SKM-1 (cell line): Measurements from ENCODE around the gene RTF2.
A peak's percentile ranks its signal among the peaks of the same experiment; 100 is the strongest.

Source experiments
- DNase-seq: peaks from one replicate; lab custom pipeline; 2025; ENCODE audit not compliant: unreplicated experiment; lab: John Stamatoyannopoulos, UW

RTF2 gene

DNA sequence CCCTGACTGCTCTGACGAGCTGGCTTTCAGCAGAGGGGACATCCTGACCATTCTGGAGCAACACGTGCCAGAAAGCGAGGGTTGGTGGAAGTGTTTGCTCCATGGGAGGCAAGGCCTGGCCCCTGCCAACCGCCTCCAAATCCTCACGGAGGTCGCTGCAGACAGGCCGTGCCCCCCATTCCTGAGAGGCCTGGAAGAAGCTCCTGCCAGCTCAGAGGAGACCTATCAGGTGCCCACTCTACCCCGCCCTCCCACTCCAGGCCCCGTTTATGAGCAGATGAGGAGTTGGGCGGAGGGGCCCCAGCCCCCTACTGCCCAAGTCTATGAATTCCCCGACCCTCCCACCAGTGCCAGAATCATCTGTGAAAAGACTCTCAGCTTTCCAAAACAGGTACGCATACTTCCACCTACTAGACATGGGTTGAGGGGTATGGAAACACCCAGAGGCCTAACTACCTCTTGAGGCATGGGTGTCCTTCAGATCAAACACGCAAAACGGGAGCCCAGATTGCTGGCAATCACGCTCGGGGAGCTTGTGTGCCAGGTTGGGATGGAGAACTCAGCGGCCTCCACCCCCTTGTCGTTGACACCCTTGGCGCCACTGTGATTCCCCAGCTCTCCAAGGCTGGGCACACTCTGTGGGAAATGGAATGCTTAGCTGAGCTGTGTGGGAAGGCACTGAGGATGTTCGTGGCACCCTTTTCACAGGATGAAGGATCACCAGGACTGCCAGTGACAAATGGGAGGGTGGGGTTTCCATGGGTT lies 31.0 kb upstream of the RTF2 start:
- no peak for DNase-seq

- DNase-seq = no peak
These were observed 30.1 kb upstream of the RTF2 start for GRCh38 chr20:56438284-56438683.

DNA sequence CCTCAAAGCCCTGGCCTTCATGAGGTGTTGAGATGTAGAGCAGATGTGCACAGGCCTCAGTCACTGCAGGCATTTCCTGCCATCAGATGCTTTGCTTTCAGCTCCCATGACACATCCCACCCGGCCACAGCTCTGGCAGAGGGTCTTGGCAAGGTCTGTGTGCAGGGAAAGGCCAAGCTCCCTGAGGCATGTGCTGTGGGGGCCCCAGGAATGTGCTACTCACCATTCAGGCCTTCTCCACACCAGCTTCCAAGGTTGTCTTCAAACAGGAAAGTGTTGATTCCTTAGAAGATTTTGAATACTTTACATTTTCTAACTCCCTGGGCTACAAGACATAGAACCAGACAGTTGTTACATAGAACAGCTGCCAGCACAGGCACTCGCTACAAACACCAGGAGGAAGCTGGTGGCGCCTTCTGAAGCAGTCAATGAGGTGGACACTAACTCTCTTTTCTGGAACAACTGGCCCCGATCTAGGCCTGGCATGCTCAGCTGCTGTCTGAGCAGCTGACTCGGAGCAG lies 28.6 kb upstream of the RTF2 start:
- no peak for DNase-seq

- no peak for DNase-seq
These were observed 27.9 kb upstream of the RTF2 start for GRCh38 chr20:56440346-56441007.

- no peak for DNase-seq
These were observed 25.8 kb upstream of the RTF2 start for GRCh38 chr20:56442389-56443365.

GRCh38 chr20:56443654-56444540 lies 24.5 kb upstream of the RTF2 start:
- no peak for DNase-seq

DNA sequence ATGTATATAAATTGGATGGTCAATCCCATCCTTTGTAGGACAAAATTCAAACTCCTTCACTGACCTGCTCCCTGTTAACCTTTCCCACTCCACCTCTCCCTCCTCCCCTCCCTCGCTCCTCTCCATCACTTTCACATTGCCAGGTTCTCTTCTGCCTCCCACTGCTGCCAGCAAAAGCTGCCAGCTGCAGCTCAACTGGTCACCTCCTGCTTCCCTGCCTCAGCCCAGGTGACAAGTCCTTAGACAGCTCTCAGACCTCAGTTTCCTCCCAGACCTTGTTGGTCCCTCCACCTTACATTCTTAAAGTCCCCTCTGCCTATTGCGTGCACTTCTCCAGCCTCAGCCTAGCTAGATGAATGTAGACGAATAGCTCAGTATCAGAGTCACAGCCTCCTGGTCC lies 23.3 kb upstream of the RTF2 start:
- no peak for DNase-seq

GRCh38 chr20:56445540-56445939 lies 22.9 kb upstream of the RTF2 start:
- DNase-seq = no peak

GRCh38 chr20:56447227-56447626 lies 21.2 kb upstream of the RTF2 start:
- DNase-seq = no peak

DNA sequence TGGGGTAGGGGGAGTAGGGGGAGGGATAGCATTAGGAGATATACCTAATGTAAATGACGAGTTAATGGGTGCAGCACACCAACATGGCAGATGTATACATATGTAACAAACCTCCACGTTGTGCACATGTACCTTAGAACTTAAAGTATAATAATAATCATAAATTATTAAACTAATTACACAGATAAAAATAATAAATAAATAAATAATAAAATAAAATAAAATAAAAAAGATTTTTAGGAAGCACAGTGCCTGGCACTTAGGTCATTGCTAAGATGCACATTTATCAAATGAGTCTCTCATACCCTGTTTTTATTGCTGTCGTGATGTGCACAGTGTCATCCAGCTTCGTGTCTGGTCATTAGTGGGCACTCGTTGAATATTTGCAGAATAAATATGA lies 19.0 kb upstream of the RTF2 start:
- no peak for DNase-seq

- DNase-seq = no peak
These were observed 17.2 kb upstream of the RTF2 start for GRCh38 chr20:56451056-56451765.

GRCh38 chr20:56453352-56453751 lies 15.1 kb upstream of the RTF2 start:
- no peak for DNase-seq

DNA sequence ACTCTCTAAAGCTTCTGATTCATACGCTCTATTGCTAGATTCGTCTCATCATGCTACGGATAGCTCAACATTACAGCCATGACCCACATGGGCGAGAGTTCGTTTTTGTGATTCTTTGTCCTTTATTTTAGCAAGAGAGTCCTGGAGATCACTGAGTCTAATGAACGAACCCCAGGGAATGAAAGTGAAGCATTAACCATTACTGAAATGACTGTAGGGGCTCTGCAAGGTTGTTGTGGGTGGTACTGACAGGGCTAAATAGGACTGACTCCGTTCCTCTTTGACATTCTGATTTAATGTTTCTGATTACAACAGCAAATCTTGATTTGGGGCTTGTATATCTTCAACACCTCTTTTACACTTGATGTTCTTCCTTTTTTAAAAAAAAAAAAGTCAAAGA lies 13.7 kb upstream of the RTF2 start:
- no peak for DNase-seq

DNA sequence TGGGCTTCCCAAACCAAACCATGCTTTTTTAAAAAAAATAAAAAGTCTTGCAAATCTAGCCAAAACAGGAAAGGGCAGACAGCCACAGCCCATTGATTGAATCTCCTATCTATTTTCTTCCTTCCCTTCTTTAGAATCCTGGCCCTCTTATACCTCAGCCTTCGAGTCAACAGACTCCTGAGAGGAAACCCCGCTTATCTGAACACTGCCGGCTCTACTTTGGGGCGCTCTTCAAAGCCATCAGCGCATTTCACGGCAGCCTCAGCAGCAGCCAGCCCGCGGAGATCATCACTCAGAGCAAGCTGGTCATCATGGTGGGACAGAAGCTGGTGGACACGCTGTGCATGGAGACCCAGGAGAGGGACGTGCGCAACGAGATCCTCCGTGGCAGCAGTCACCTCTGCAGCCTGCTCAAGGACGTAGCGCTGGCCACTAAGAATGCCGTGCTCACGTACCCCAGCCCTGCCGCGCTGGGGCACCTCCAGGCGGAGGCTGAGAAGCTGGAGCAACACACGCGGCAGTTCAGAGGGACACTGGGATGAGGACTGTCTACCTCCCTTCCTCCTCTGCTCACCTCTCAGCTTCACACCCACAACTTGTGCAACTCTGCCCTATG lies 10.1 kb upstream of the RTF2 start:
- no peak for DNase-seq

GRCh38 chr20:56460459-56460858 lies 8.0 kb upstream of the RTF2 start:
- no peak for DNase-seq

DNA sequence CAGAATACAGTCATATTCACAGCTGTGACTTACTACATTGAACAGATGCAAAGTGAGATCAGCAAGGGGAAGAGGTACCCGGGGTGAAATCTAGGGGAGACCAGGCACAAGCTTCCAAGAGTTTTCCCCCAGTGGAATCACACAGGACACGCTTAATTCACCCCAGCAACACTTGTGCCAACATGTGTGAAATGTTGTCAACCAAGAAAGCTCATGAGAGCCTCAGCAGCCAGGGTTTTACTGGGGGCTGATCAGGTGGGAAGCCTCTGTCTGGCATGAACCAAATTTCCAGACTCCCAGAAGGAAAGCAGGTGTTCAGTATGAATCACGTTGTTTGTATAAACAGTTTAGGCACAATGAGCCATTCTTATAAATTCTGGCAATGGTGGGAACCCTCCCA lies 6.9 kb upstream of the RTF2 start:
- no peak for DNase-seq

- DNase-seq = peak; percentile 30
These were observed 5.0 kb upstream of the RTF2 start for GRCh38 chr20:56463428-56463827.

- peak; percentile 29 for DNase-seq
These were observed 2.4 kb upstream of the RTF2 start for GRCh38 chr20:56465997-56466396.

GRCh38 chr20:56467968-56468315 lies 485 bp upstream of the RTF2 start:
- no peak for DNase-seq
